Thymus (tissue), 11 donors: Measurements from ENCODE around the gene SLC25A43. TPM values are rescaled to one million over a fixed set of nuclear protein-coding genes. Genes with fewer than 3 reads are reported as not detected.
"Not testable (repeated sequence)": the region's sequence is repeated elsewhere in the genome, so short reads cannot be mapped to it uniquely, and the experiment has no call there.

Experiments
- DNase-seq, 9 donors: peaks; one replicate each; pipeline ENCODE4 v3.0.0-alpha.2; 2013; ENCODE audit warnings: low spot score in 9 of 9, low read depth in 6 of 9, missing footprints in 1 of 9
- H3K27ac ChIP-seq, 2 donors: one replicate each; pipeline ENCODE4 v1.5.1; 2013; ENCODE audit warnings: control low read depth in 1 of 2, low read depth in 1 of 2, low read length in 1 of 2, mild to moderate bottlenecking in 1 of 2, moderate library complexity in 1 of 2
- H3K27me3 ChIP-seq, 2 donors: one replicate each; pipeline ENCODE4 v1.5.1; 2013; ENCODE audit warnings: low read length in 1 of 2; ENCODE audit not compliant: control insufficient read depth in 2 of 2, insufficient read depth in 1 of 2
- H3K36me3 ChIP-seq, 2 donors: one replicate each; pipeline ENCODE4 v1.5.1; 2013; ENCODE audit warnings: low read length in 1 of 2, mild to moderate bottlenecking in 1 of 2, moderate library complexity in 1 of 2; ENCODE audit not compliant: control insufficient read depth in 2 of 2, insufficient read depth in 2 of 2
- H3K4me1 ChIP-seq, 2 donors: one replicate each; pipeline ENCODE4 v1.5.1; 2013; ENCODE audit warnings: low read length in 2 of 2; ENCODE audit not compliant: control insufficient read depth in 2 of 2, insufficient read depth in 2 of 2
- H3K4me3 ChIP-seq, 2 donors: one replicate each; pipeline ENCODE4 v1.5.1; 2013; ENCODE audit warnings: low read length in 2 of 2, control low read depth in 1 of 2, mild to moderate bottlenecking in 1 of 2
- H3K9me3 ChIP-seq, 2 donors: one replicate each; pipeline ENCODE4 v1.5.1; 2013; ENCODE audit warnings: low read length in 1 of 2, mild to moderate bottlenecking in 1 of 2; ENCODE audit not compliant: control insufficient read depth in 2 of 2, insufficient read depth in 1 of 2
- WGBS: extraction: QIAGEN DNeasy Blood & Tissue Kit; methylation state at CpG from one replicate; pipeline ENCODE4 v1.1.7; 2013; 5-methylcytosine and 5-hydroxymethylcytosine counted together
- polyA plus RNA-seq: library from polyadenylated mRNA; stranded (reverse); fragments of 200-250 nt; gene quantifications from one replicate; pipeline ENCODE4 v1.2.3, GENCODE V29; 2013
- total RNA-seq: library from RNA; stranded (reverse); fragments of 120-200 nt; gene quantifications from one replicate; pipeline ENCODE4 v1.2.4, GENCODE V29; 2013
- donor health status: healthy.

Gene SLC25A43
- total and polyA plus RNA-seq, 2 donors = 3.3 to 8.3 TPM

- H3K9me3 ChIP-seq = no peaks in the 10 kb centered on the region
- H3K27ac ChIP-seq = no peak overlapping the region
Measured at GRCh38 chrX:119429471-119429870, 30.3 kb downstream of the SLC25A43 start.

GRCh38 chrX:119441295-119441694, 42.2 kb downstream of the SLC25A43 start:
- DNase-seq, H3K36me3 ChIP-seq, H3K4me3 ChIP-seq, H3K27me3 ChIP-seq, H3K27ac ChIP-seq, H3K4me1 ChIP-seq, H3K9me3 ChIP-seq: not testable (repeated sequence)
- WGBS = 99% methylated on average over 9 of the region's 17 CpGs

More at GRCh38 chrX:119429471-119429870, 30.3 kb downstream of the SLC25A43 start:
- no peak for DNase-seq
- 69% methylated on average over 4 of the region's 4 CpGs for WGBS
- Histone ChIP-seq H3K27me3 (no peaks in the 10 kb centered on the region), H3K4me3 (no peak overlapping the region), H3K36me3 (no peaks in the 10 kb centered on the region), H3K4me1 (peaks cover 7 to 24% of the 10 kb centered on the region in 2 donors)

DNA sequence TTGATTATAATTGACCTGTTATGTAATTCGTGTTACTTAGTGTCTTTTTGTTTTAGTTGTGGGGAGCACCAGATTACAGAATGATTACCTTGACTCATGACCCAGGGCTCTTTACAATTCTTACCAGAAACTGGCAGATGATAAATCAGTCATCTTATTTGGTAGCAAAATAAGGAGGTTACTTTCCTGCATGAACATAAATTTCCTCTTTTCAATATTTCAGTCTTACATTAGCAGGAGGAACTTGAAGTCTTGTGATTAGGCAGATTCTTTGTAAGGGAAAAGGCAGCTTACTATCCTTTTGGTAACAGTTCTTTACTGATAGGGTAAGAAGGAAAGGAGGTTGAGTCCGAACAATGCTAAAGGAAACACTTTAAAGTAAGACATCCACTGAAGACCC, 43.1 kb downstream of the SLC25A43 start:
- WGBS = 44% methylated on average over 2 of the region's 2 CpGs
- Histone ChIP-seq H3K4me3 (no peak overlapping the region), H3K9me3 (no peaks in the 10 kb centered on the region)

GRCh38 chrX:119453202-119453601, 54.1 kb downstream of the SLC25A43 start:
- Histone ChIP-seq H3K27ac (no peak overlapping the region), H3K36me3 (no peaks in the 10 kb centered on the region), H3K4me1 (no peaks in the 10 kb centered on the region), H3K27me3 (no peaks in the 10 kb centered on the region), H3K9me3 (no peaks in the 10 kb centered on the region), H3K4me3 (no peak overlapping the region)
- no peak for DNase-seq
- WGBS = 88% methylated on average over 4 of the region's 4 CpGs

More for the DNA sequence above, 43.1 kb downstream of the SLC25A43 start:
- H3K4me1 ChIP-seq = no peaks in the 10 kb centered on the region
- no peaks in the 10 kb centered on the region for H3K27me3 ChIP-seq
- H3K27ac ChIP-seq = no peak overlapping the region
- DNase-seq = no peak
- H3K36me3 ChIP-seq = no peaks in the 10 kb centered on the region

DNA sequence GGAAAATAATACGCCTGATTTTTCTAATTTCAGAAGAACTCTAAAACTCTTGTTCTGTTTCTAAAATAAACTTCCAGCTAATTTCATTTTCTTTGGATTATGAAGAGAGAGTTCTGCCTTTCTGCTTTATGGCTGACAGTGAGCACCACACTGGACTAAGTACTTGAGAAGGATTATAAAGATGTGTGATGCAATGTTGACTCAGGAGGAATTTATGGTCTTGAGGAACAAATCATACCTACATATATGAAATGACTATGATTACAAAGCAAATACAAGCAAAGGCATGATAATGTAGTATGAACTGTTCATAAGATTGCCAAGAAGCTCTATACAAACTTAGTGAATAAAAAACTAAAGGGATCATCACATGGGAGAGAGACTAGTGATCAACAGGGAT, 56.1 kb downstream of the SLC25A43 start:
- no peak overlapping the region for H3K27ac ChIP-seq
- H3K27me3 ChIP-seq = no peaks in the 10 kb centered on the region
- no peak overlapping the region for H3K4me3 ChIP-seq
- H3K4me1 ChIP-seq = no peaks in the 10 kb centered on the region
- 98% methylated on average over 1 of the region's 1 CpG for WGBS
- no peaks in the 10 kb centered on the region for H3K9me3 ChIP-seq
- no peak for DNase-seq
- no peaks in the 10 kb centered on the region for H3K36me3 ChIP-seq

DNA sequence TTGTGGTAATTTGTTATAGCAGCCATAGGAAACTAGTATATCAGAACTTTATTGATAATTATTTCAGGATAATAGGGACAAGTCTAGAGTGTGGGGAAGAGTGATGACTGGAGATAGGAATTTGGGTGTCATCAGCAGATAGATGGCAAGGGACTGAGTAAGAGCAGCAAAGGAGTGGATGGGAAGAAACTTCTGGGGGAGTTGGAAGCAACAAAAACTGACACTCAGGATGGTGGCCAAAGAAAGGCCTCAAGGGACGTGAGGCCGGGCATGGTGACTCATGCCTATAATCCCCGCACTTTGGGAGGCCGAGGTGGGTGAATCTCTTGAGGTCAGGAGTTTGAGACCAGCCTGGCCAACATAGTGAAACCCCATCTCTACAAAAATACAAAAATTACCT, 60.0 kb downstream of the SLC25A43 start:
- no peak overlapping the region for H3K4me3 ChIP-seq
- WGBS = 98% methylated on average over 4 of the region's 4 CpGs
- H3K36me3 ChIP-seq = no peaks in the 10 kb centered on the region
- DNase-seq = no peak
- H3K9me3 ChIP-seq = no peaks in the 10 kb centered on the region
- no peak overlapping the region for H3K27ac ChIP-seq
- H3K4me1 ChIP-seq = no peaks in the 10 kb centered on the region
- H3K27me3 ChIP-seq = no peaks in the 10 kb centered on the region

- Histone ChIP-seq H3K4me1 (peaks cover 0 to 6% of the 10 kb centered on the region in 2 donors), H3K36me3 (peaks cover 6 to 12% of the 10 kb centered on the region in 2 donors), H3K4me3 (no peak overlapping the region), H3K9me3 (no peaks in the 10 kb centered on the region), H3K27me3 (no peaks in the 10 kb centered on the region), H3K27ac (no peak overlapping the region)
- 100% methylated on average over 3 of the region's 3 CpGs for WGBS
- DNase-seq = no peak
Measured at GRCh38 chrX:119465555-119465954, 66.4 kb downstream of the SLC25A43 start.

- DNase-seq = no peak
- H3K27ac ChIP-seq = no peak overlapping the region
Measured at GRCh38 chrX:119466970-119467369, 67.8 kb downstream of the SLC25A43 start.

GRCh38 chrX:119467433-119467832, 68.3 kb downstream of the SLC25A43 start:
- Histone ChIP-seq H3K27ac (no peak overlapping the region), H3K4me3 (no peak overlapping the region), H3K27me3 (no peaks in the 10 kb centered on the region), H3K4me1 (peaks cover 0 to 6% of the 10 kb centered on the region in 2 donors), H3K36me3 (peaks cover 13 to 20% of the 10 kb centered on the region in 2 donors), H3K9me3 (no peaks in the 10 kb centered on the region)
- no peak for DNase-seq
- WGBS = 95% methylated on average over 6 of the region's 6 CpGs

More at GRCh38 chrX:119466970-119467369, 67.8 kb downstream of the SLC25A43 start:
- H3K36me3 ChIP-seq = peaks cover 13 to 19% of the 10 kb centered on the region in 2 donors
- WGBS = 100% methylated on average over 3 of the region's 3 CpGs
- H3K9me3 ChIP-seq = no peaks in the 10 kb centered on the region
- H3K4me1 ChIP-seq = peaks cover 0 to 6% of the 10 kb centered on the region in 2 donors
- no peaks in the 10 kb centered on the region for H3K27me3 ChIP-seq
- H3K4me3 ChIP-seq = no peak overlapping the region
